ENCODE measurements around the gene IL32.

Gene IL32

DNA sequence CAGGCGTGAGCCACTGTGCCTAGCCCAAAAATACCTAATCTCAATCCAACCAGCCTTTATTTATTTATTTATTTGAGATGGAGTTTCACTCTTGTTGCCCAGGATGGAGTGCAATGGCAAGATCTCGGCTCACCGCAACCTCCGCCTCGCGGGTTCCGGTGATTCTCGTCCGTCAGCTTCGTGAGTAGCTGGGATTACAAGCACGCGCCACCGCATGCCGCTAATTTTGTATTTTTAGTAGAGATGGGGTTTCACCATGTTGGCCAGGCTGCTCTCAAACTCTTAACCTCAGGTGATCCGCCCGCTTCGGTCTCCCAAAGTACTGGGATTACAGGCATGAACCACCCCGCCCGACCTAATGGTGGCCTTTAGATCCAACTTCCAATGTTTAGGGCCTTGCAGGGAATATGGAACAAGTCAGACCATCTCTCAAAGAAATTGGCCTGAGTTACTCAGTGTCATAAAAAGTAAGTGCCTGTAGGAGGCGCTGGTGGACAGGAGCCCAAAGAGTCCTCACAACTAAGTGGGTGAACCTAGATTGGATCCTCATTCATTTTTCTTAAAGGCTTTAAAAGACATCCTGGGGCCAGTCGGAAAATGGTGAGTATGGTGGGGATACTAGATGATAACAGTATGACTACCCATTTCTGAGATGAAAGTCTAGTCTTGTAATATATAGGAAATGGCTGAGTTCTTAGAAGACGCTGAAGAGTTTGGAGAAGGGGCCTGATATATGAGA, 29.0 kb downstream of the IL32 start:
- no peak overlapping the region for H3K4me3 ChIP-seq (ENCODE audit: low read depth, low read length)
- TF ChIP-seq, protein P1, sequence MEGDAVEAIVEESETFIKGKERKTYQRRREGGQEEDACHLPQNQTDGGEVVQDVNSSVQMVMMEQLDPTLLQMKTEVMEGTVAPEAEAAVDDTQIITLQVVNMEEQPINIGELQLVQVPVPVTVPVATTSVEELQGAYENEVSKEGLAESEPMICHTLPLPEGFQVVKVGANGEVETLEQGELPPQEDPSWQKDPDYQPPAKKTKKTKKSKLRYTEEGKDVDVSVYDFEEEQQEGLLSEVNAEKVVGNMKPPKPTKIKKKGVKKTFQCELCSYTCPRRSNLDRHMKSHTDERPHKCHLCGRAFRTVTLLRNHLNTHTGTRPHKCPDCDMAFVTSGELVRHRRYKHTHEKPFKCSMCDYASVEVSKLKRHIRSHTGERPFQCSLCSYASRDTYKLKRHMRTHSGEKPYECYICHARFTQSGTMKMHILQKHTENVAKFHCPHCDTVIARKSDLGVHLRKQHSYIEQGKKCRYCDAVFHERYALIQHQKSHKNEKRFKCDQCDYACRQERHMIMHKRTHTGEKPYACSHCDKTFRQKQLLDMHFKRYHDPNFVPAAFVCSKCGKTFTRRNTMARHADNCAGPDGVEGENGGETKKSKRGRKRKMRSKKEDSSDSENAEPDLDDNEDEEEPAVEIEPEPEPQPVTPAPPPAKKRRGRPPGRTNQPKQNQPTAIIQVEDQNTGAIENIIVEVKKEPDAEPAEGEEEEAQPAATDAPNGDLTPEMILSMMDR (IDR thresholded peaks at IDR 0.05; ENCODE audit: insufficient read depth, low read length, missing control alignments), result peak; percentile 15
- no peak for DNase-seq (ENCODE audit: low read depth, low spot score)
- CTCF ChIA-PET, result interaction anchor here (1.0 to 2.3 kb wide), 4 partner anchors 11 to 60 kb away, joined by 3 to 10 read pairs (median 6); no protein-coding TSS in a partner anchor
- POLR2A ChIA-PET, result no interaction called here

DNA sequence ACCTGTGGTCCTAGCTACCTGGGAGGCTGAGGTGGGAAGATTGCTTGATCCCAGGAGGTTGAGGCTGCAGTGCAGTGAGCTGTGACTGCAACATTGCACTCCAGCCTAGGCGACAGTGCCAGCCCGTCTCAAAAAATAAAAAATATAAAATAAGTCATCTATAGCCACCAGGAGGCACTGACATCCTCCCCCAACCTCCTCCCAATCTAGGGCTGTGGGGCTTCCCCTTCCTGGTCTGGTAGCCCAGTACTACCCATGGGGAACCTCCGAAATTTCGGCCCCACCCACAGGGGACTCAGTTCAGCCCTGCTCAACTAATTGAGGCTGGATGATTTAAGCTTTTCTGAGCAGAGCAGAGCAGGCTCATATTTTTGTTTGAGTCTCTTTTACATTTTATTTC, 30.4 kb downstream of the IL32 start:
- H3K4me3 ChIP-seq (ENCODE audit: low read depth, low read length), result no peak overlapping the region
- TF ChIP-seq, protein P1 (IDR thresholded peaks at IDR 0.05; ENCODE audit: insufficient read depth, low read length, missing control alignments), result no peak
- DNase-seq (ENCODE audit: low read depth, low spot score), result no peak
- CTCF ChIA-PET, result interaction anchor here (0.8 to 2.7 kb wide), 4 partner anchors 10 to 36 kb away, joined by 3 to 9 read pairs (median 4); no protein-coding TSS in a partner anchor
- POLR2A ChIA-PET, result no interaction called here

DNA sequence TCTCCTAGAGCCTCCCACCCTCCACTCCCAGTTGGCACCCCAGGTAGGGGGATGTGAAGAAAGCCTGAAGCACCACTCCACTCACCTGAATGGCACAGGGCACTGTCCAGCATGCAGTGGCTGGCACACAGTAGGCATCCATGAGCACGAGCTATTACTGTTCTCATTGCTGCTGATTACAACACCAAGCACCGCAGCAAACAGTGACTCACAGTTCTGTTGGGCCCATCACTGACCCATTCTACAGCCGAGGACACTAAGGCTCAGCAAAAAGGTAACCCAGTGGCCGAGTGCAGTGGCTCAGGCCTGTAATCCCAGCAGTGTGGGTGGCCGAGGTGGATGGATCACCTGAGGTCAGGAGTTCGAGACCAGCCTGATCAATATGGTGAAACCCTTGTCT, 30.9 kb downstream of the IL32 start:
- H3K4me3 ChIP-seq (ENCODE audit: low read depth, low read length), result no peak overlapping the region
- POLR2A ChIA-PET, result no interaction called here
- TF ChIP-seq, protein P1 (IDR thresholded peaks at IDR 0.05; ENCODE audit: insufficient read depth, low read length, missing control alignments), result no peak
- CTCF ChIA-PET, result interaction anchor here (0.8 to 2.7 kb wide), 6 partner anchors 11 to 112 kb away, joined by 3 to 9 read pairs (median 4); no protein-coding TSS in a partner anchor
- DNase-seq (ENCODE audit: low read depth, low spot score), result no peak

DNA sequence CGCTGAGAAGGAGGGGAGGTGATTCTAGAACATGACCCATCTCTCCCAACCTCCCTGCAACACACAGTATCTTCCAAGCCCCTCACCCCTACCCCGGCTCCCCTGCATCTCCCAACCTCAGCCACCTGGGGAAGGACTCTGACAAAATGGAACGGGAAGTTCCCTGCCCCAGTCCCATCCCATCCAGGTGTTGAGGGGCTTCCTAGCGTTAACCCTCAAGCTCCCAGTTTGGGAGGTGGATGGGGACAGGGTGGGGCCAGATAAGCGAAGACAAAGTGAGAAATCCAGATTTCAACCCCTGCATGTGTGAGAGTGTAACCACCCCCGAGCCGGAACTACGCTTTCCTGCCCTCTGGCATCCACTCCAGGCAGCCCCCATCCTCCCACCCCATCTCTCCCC, 31.8 kb downstream of the IL32 start:
- ChIA-PET POLR2A (no interaction called here), CTCF (interaction anchor here (0.8 to 2.7 kb wide), 8 partner anchors 16 to 113 kb away, joined by 3 to 14 read pairs (median 5); partner anchors contain the start of gene ZNF205)
- DNase-seq (ENCODE audit: low read depth, low spot score), result no peak
- no peak overlapping the region for H3K4me3 ChIP-seq (ENCODE audit: low read depth, low read length)
- TF ChIP-seq, protein P1 (IDR thresholded peaks at IDR 0.05; ENCODE audit: insufficient read depth, low read length, missing control alignments), result no peak

DNA sequence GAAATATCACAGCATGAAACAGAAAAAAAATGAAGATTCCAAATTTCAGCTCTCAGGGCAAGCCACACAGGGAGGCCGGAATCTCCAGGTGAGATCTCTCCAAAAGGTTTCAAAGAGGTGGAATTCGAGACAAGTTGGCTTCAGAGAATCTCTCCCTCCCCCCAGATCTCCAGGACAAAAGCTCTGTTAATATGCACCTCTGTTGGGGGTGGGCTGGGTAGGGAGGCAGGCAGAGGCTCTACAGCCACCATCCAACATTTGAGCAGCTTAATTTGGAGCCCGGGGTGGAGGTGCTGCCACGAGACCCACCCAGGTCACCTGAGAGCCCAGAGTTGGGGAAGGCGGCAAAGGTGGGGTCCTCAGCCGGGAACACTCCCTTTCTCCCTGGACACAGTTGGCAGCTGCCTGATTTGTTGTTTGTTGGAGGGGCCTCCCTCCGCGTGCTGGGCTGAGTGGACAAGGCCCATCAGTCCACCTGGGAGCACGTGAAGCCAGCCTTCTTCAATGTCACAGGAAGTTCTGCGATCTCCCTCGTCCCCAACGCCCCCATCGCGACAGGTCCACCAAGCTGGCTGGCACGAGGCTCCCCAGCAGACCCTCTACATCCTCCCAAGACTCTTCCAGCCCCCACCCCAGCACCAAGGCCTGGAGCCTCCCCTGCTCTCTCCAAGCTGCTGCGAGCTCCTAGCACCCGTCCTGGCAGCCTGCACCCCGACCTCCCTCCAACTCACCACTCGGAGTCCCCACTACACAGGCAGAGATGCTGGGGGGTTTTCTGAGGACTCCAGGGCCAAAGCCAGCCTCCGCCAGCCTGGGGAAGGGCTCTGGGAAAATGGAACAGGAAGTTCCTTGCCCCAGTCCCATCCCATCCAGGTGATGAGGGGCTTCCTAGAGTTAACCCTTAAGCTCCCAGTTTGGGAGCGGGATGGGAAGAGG, 33.3 kb downstream of the IL32 start, which contains the start of gene ZSCAN10:
Gene ZSCAN10, minus strand, starts transcription at position 836 of the 936 bp plus-strand sequence. CDS start 6,357 bp downstream, outside the sequence.
- CTCF ChIA-PET, result interaction anchor here (0.5 to 2.7 kb wide), 17 partner anchors 12 to 67 kb away, joined by 3 to 14 read pairs (median 4); partner anchors contain the start of genes IL32 and ZNF205
- peak within 1 kb of the TSS; percentile 33 for H3K4me3 ChIP-seq (ENCODE audit: low read depth, low read length)

More for the DNA sequence above, 33.3 kb downstream of the IL32 start, which contains the start of gene ZSCAN10:
- POLR2A ChIA-PET, result no interaction called here
- DNase-seq (ENCODE audit: low read depth, low spot score), result no peak
- TF ChIP-seq, protein P1 (IDR thresholded peaks at IDR 0.05; ENCODE audit: insufficient read depth, low read length, missing control alignments), result no peak
